Measurements from ENCODE around the gene LRRC28. TPM values are rescaled to one million over a fixed set of nuclear protein-coding genes. Genes with fewer than 3 reads are reported as not detected.

Gene LRRC28
- total RNA-seq, 6 donors from 2014 or later: 15.6 to 70.2 (median 20.1) TPM

- no peaks in the 10 kb centered on the region for H3K27me3 ChIP-seq
- DNase-seq (no peak), ATAC-seq (ENCODE audit: low FRiP score in 2 of 2) (peak in 1 of 2 donors; percentile 56)
- H3K4me3 ChIP-seq: no peak overlapping the region
- TF ChIP-seq POLR2AphosphoS5 (IDR thresholded peaks at IDR 0.05) (no peak), POLR2A (IDR thresholded peaks at IDR 0.05) (no peak), EP300 (IDR thresholded peaks at IDR 0.05) (no peak)
- TF ChIP-seq, protein P1, sequence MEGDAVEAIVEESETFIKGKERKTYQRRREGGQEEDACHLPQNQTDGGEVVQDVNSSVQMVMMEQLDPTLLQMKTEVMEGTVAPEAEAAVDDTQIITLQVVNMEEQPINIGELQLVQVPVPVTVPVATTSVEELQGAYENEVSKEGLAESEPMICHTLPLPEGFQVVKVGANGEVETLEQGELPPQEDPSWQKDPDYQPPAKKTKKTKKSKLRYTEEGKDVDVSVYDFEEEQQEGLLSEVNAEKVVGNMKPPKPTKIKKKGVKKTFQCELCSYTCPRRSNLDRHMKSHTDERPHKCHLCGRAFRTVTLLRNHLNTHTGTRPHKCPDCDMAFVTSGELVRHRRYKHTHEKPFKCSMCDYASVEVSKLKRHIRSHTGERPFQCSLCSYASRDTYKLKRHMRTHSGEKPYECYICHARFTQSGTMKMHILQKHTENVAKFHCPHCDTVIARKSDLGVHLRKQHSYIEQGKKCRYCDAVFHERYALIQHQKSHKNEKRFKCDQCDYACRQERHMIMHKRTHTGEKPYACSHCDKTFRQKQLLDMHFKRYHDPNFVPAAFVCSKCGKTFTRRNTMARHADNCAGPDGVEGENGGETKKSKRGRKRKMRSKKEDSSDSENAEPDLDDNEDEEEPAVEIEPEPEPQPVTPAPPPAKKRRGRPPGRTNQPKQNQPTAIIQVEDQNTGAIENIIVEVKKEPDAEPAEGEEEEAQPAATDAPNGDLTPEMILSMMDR (IDR thresholded peaks at IDR 0.05): no peak
- H3K36me3 ChIP-seq: no peaks in the 10 kb centered on the region
- peaks cover 11 to 19% (median 16%) of the 10 kb centered on the region in 4 donors for H3K4me1 ChIP-seq
- 45 to 62% methylated on average over 4 of the region's 4 CpGs for WGBS, 2 donors
- peak overlapping the region in 3 of 4 donors; percentile 47 to 68 (median 64) for H3K27ac ChIP-seq
- no peaks in the 10 kb centered on the region for H3K9me3 ChIP-seq
These were observed 135.1 kb downstream of the LRRC28 start for GRCh38 chr15:99386391-99386790.

DNA sequence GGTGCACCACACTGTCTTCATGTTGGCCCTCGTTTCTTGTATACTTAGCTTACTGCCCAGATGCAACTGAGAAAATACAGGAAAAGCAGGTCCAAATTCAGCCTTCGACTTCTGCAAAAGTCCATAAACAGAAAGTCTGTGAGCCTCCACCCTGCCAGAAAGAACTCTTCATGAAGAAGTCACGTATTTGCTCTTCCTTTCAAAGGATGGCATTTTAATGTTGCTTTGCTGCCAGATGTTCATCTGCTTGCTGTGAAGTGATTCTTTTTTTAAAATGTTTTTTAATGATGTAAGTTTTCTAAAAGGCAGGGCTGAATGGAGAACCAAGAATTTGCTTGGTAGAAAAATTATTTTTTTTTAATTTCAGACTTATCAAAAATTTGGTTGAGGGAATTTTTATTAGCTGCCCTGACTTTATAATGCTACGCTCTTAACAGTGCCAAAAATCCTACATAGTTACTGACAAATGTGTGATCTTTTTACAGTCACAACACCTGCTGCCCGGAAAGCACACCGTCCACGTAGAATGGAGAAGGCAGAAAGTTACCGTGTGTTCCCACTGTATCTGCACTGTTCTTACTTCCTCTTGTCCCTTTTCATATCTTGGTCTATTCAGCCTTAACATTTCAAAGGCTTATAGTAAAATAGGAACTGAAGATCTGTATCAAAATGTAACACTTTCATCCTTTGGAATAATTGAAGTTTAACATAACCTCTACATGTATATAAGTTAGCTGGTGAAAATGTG, 136.3 kb downstream of the LRRC28 start:
- H3K27me3 ChIP-seq: no peaks in the 10 kb centered on the region
- peaks cover 0 to 8% (median 1%) of the 10 kb centered on the region in 4 donors for H3K9me3 ChIP-seq
- no peaks in the 10 kb centered on the region for H3K36me3 ChIP-seq
- ATAC-seq (ENCODE audit: low FRiP score in 2 of 2): no peak
- no peak for DNase-seq
- H3K27ac ChIP-seq: no peak overlapping the region
- TF ChIP-seq POLR2A (IDR thresholded peaks at IDR 0.05) (no peak), POLR2AphosphoS5 (IDR thresholded peaks at IDR 0.05) (no peak), EP300 (IDR thresholded peaks at IDR 0.05) (no peak)
- TF ChIP-seq, protein P1 (IDR thresholded peaks at IDR 0.05): no peak
- H3K4me1 ChIP-seq: peaks cover 11 to 19% (median 16%) of the 10 kb centered on the region in 4 donors
- H3K4me3 ChIP-seq: no peak overlapping the region
- 78 to 84% methylated on average over 8 of the region's 8 CpGs for WGBS, 2 donors

DNA sequence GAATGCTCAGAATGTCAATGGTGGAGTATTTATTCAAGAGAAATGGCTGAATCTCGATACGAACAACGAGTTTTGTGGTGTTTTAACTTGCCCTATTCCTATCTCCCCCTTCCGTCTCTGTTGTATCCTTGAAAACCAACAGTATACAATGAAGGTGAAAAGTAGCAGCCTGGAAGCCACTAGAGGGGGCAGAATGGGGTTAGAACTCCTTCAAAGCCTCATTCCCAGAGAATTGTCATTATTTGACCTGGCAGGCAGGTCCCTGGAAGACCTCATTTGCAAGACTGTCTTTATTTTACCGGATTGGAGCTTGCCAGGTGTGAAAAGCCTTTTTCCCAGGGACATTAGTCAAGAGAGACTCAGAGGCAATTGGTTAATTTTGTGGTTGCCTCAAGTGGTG, 139.4 kb downstream of the LRRC28 start:
- no peaks in the 10 kb centered on the region for H3K27me3 ChIP-seq
- no peak for ATAC-seq (ENCODE audit: low FRiP score in 2 of 2)
- no peaks in the 10 kb centered on the region for H3K36me3 ChIP-seq
- DNase-seq: no peak
- 82 to 83% methylated on average over 5 of the region's 5 CpGs for WGBS, 2 donors
- TF ChIP-seq EP300 (IDR thresholded peaks at IDR 0.05): no peak
- no peak for TF ChIP-seq POLR2AphosphoS5 (IDR thresholded peaks at IDR 0.05)
- TF ChIP-seq, protein P1 (IDR thresholded peaks at IDR 0.05): no peak
- TF ChIP-seq POLR2A (IDR thresholded peaks at IDR 0.05): no peak
- no peak overlapping the region for H3K27ac ChIP-seq
- peaks cover 7 to 10% (median 9%) of the 10 kb centered on the region in 4 donors for H3K4me1 ChIP-seq
- H3K4me3 ChIP-seq: no peak overlapping the region
- H3K9me3 ChIP-seq: peaks cover 0 to 8% (median 1%) of the 10 kb centered on the region in 4 donors

GRCh38 chr15:99393641-99394040, 142.4 kb downstream of the LRRC28 start:
- no peak for ATAC-seq (ENCODE audit: low FRiP score in 2 of 2)
- WGBS, 2 donors: 64 to 73% methylated on average over 1 of the region's 1 CpG
- peaks cover 0 to 8% (median 1%) of the 10 kb centered on the region in 4 donors for H3K9me3 ChIP-seq
- no peak overlapping the region for H3K4me3 ChIP-seq
- DNase-seq: no peak
- H3K27me3 ChIP-seq: no peaks in the 10 kb centered on the region
- no peak for TF ChIP-seq POLR2A (IDR thresholded peaks at IDR 0.05)
- no peak for TF ChIP-seq POLR2AphosphoS5 (IDR thresholded peaks at IDR 0.05)
- no peak for TF ChIP-seq EP300 (IDR thresholded peaks at IDR 0.05)
- TF ChIP-seq, protein P1 (IDR thresholded peaks at IDR 0.05): no peak
- H3K4me1 ChIP-seq: no peaks in the 10 kb centered on the region
- no peak overlapping the region for H3K27ac ChIP-seq
- H3K36me3 ChIP-seq: no peaks in the 10 kb centered on the region

Measured in upper lobe of left lung (tissue), 6 donors.